Stimulated activated CD8-positive, alpha-beta memory T cell treated with anti-CD3 and anti-CD28 coated beads, Interleukin-2, amount 100 ng/mL, for 48 hours (primary cell): ENCODE data around the gene CCDC18.
"Not testable (repeated sequence)": the region's sequence is repeated elsewhere in the genome, so short reads cannot be mapped to it uniquely, and the experiment has no call there.

Experiments used
- DNase-seq, 2 donors: peaks; one replicate each; pipeline ENCODE4 v3.0.0-alpha.2; 2020; ENCODE audit warnings: low read depth in 2 of 2

The CCDC18 gene

GRCh38 chr1:93180723-93181613 lies at the start of gene CCDC18:
CCDC18 (plus strand) TSS chr1:93180724; CDS start chr1:93183362, 2,638 bp downstream.
- no peak for DNase-seq

- no peak for DNase-seq
Observed at GRCh38 chr1:93132638-93133037, 47.9 kb upstream of the CCDC18 start.

GRCh38 chr1:93136445-93136844 lies 44.1 kb upstream of the CCDC18 start:
- no peak for DNase-seq

GRCh38 chr1:93137604-93138292 lies 42.8 kb upstream of the CCDC18 start:
- DNase-seq: no peak

- DNase-seq: no peak
Observed at GRCh38 chr1:93140106-93140505, 40.4 kb upstream of the CCDC18 start.

- DNase-seq: no peak
Observed at GRCh38 chr1:93142161-93142560, 38.4 kb upstream of the CCDC18 start.

- DNase-seq: no peak
Observed at GRCh38 chr1:93143136-93143535, 37.4 kb upstream of the CCDC18 start.

- no peak for DNase-seq
Observed at GRCh38 chr1:93143769-93144168, 36.8 kb upstream of the CCDC18 start.

GRCh38 chr1:93148001-93148400 lies 32.5 kb upstream of the CCDC18 start:
- no peak for DNase-seq

- no peak for DNase-seq
Observed at GRCh38 chr1:93150729-93151128, 29.8 kb upstream of the CCDC18 start.

GRCh38 chr1:93151474-93151873 lies 29.1 kb upstream of the CCDC18 start:
- DNase-seq: no peak

GRCh38 chr1:93152835-93153234 lies 27.7 kb upstream of the CCDC18 start:
- DNase-seq: no peak

GRCh38 chr1:93154898-93155297 lies 25.6 kb upstream of the CCDC18 start:
- DNase-seq: no peak

GRCh38 chr1:93155335-93155734 lies 25.2 kb upstream of the CCDC18 start:
- DNase-seq: no peak

- no peak for DNase-seq
Observed at GRCh38 chr1:93159337-93159736, 21.2 kb upstream of the CCDC18 start.

- DNase-seq: not testable (repeated sequence)
Observed at GRCh38 chr1:93163314-93163713, 17.2 kb upstream of the CCDC18 start.

- no peak for DNase-seq
Observed at GRCh38 chr1:93164816-93165215, 15.7 kb upstream of the CCDC18 start.

GRCh38 chr1:93165895-93166294 lies 14.6 kb upstream of the CCDC18 start:
- not testable (repeated sequence) for DNase-seq

GRCh38 chr1:93167006-93167405 lies 13.5 kb upstream of the CCDC18 start:
- no peak for DNase-seq

- not testable (repeated sequence) for DNase-seq
Observed at GRCh38 chr1:93170141-93170678, 10.3 kb upstream of the CCDC18 start.

GRCh38 chr1:93171549-93172034 lies 8.9 kb upstream of the CCDC18 start:
- no peak for DNase-seq

GRCh38 chr1:93172778-93173177 lies 7.7 kb upstream of the CCDC18 start:
- no peak for DNase-seq

GRCh38 chr1:93174638-93175037 lies 5.9 kb upstream of the CCDC18 start:
- not testable (repeated sequence) for DNase-seq
